ENCODE data around the gene PRDX2. TPM values are rescaled to one million over a fixed set of nuclear protein-coding genes. Genes with fewer than 3 reads are reported as not detected.

Gene PRDX2
- total and polyA plus RNA-seq, 8 donors: 75.8 to 172 (median 103) TPM

GRCh38 chr19:12750851-12751250 is 50.7 kb downstream of the PRDX2 start:
- WGBS, 2 donors: 43 to 53% methylated on average over 9 of the region's 9 CpGs
- no peaks in the 10 kb centered on the region for H3K9me3 ChIP-seq
- H3K36me3 ChIP-seq: peaks cover 0 to 17% (median 2%) of the 10 kb centered on the region in 3 donors
- H3K4me3 ChIP-seq: no peak overlapping the region
- FAIRE-seq (no peak), DNase-seq (no peak), ATAC-seq (no peak)
- intact Hi-C loops (cut with DNase I): loop anchor here in 1 of 3 donors (10.0 kb wide), 1 partner anchor 94 kb away; no protein-coding TSS in a partner anchor
- TF ChIP-seq, protein P1, sequence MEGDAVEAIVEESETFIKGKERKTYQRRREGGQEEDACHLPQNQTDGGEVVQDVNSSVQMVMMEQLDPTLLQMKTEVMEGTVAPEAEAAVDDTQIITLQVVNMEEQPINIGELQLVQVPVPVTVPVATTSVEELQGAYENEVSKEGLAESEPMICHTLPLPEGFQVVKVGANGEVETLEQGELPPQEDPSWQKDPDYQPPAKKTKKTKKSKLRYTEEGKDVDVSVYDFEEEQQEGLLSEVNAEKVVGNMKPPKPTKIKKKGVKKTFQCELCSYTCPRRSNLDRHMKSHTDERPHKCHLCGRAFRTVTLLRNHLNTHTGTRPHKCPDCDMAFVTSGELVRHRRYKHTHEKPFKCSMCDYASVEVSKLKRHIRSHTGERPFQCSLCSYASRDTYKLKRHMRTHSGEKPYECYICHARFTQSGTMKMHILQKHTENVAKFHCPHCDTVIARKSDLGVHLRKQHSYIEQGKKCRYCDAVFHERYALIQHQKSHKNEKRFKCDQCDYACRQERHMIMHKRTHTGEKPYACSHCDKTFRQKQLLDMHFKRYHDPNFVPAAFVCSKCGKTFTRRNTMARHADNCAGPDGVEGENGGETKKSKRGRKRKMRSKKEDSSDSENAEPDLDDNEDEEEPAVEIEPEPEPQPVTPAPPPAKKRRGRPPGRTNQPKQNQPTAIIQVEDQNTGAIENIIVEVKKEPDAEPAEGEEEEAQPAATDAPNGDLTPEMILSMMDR (IDR thresholded peaks at IDR 0.05): no peak
- H3K27me3 ChIP-seq: no peaks in the 10 kb centered on the region
- no peaks in the 10 kb centered on the region for H3K4me1 ChIP-seq
- H3K27ac ChIP-seq: no peak overlapping the region

GRCh38 chr19:12749938-12750521 is 51.6 kb downstream of the PRDX2 start:
- FAIRE-seq (no peak), ATAC-seq (no peak), DNase-seq (no peak)
- Histone ChIP-seq H3K27me3 (no peaks in the 10 kb centered on the region), H3K36me3 (peaks cover 2 to 17% (median 3%) of the 10 kb centered on the region in 3 donors), H3K4me1 (no peaks in the 10 kb centered on the region), H3K27ac (no peak overlapping the region), H3K4me3 (no peak overlapping the region), H3K9me3 (no peaks in the 10 kb centered on the region)
- 28 to 30% methylated on average over 23 to 24 of the region's 24 CpGs for WGBS, 2 donors
- TF ChIP-seq, protein P1 (IDR thresholded peaks at IDR 0.05): no peak
- intact Hi-C loops (cut with DNase I): loop anchor here in 1 of 3 donors (10.0 kb wide), 1 partner anchor 95 kb away; no protein-coding TSS in a partner anchor

- no peak for DNase-seq
- peak in 1 of 4 donors; percentile 20 for ATAC-seq
- intact Hi-C loops (cut with DNase I): no loop called here
- WGBS, 2 donors: 60 to 72% methylated on average over 6 of the region's 6 CpGs
- Histone ChIP-seq H3K27ac (no peak overlapping the region), H3K9me3 (no peaks in the 10 kb centered on the region), H3K4me3 (no peak overlapping the region), H3K36me3 (peaks cover 2 to 17% (median 3%) of the 10 kb centered on the region in 3 donors), H3K27me3 (no peaks in the 10 kb centered on the region), H3K4me1 (no peaks in the 10 kb centered on the region)
- no peak for FAIRE-seq
- TF ChIP-seq, protein P1 (IDR thresholded peaks at IDR 0.05): no peak
Measured at GRCh38 chr19:12748489-12748888, 53.1 kb downstream of the PRDX2 start.

Small RNA genes within 50 kb of the gene (microRNA-seq; reads per million reads assigned to microRNA genes)
- gene MIR5684: 0 reads per million in 2 donors

Other genes with a start within 250 kb of the PRDX2 start
- gene ZNF490, start 191.0 kb downstream of the PRDX2 start, total RNA-seq: 1 to 10 TPM; 3.3 to 7.0 (median 4.1) TPM
- under 1 TPM; 0.38 to 0.65 TPM for gene ZNF490, start 191.0 kb downstream of the PRDX2 start, polyA plus RNA-seq
- 10 to 100 TPM in 5 of 6 donors, 1 to 10 TPM in 1; 10.0 to 16.7 (median 12.3) TPM for gene ZNF791, start 190.9 kb downstream of the PRDX2 start, total RNA-seq
- gene ZNF791, start 190.9 kb downstream of the PRDX2 start, polyA plus RNA-seq: 1 to 10 TPM; 6.1 to 6.3 TPM
- 10 to 100 TPM; 33.2 to 92.8 (median 59.2) TPM for gene MAN2B1, start 135.1 kb downstream of the PRDX2 start, total RNA-seq
- gene MAN2B1, start 135.1 kb downstream of the PRDX2 start, polyA plus RNA-seq: 10 to 100 TPM; 30.2 to 48.2 TPM
- 1 to 10 TPM; 3.5 to 8.8 (median 5.7) TPM for gene WDR83, start 135.0 kb downstream of the PRDX2 start, total RNA-seq
- gene WDR83, start 135.0 kb downstream of the PRDX2 start, polyA plus RNA-seq: 10 to 100 TPM; 25.6 to 28.1 TPM
- 10 to 100 TPM; 36.0 to 53.2 (median 47.7) TPM for gene DHPS, start 119.9 kb downstream of the PRDX2 start, total RNA-seq
- 10 to 100 TPM; 78.8 to 85.7 TPM for gene DHPS, start 119.9 kb downstream of the PRDX2 start, polyA plus RNA-seq
- gene GNG14, start 113.8 kb downstream of the PRDX2 start, total RNA-seq: not detected
- gene GNG14, start 113.8 kb downstream of the PRDX2 start, polyA plus RNA-seq: not detected
- gene FBXW9, start 105.2 kb downstream of the PRDX2 start, total RNA-seq: 1 to 10 TPM; 3.1 to 5.0 (median 4.2) TPM
- gene FBXW9, start 105.2 kb downstream of the PRDX2 start, polyA plus RNA-seq: 1 to 10 TPM; 5.6 to 8.5 TPM
- 10 to 100 TPM; 15.7 to 29.5 (median 20.8) TPM for gene TNPO2, start 77.9 kb downstream of the PRDX2 start, total RNA-seq
- 10 to 100 TPM; 29.0 to 37.2 TPM for gene TNPO2, start 77.9 kb downstream of the PRDX2 start, polyA plus RNA-seq
- gene TRIR, start 67.1 kb downstream of the PRDX2 start, total RNA-seq: 10 to 100 TPM; 49.2 to 86.5 (median 63.0) TPM
- 100 to 1,000 TPM; 163 to 191 TPM for gene TRIR, start 67.1 kb downstream of the PRDX2 start, polyA plus RNA-seq
- gene GET3, start 64.3 kb downstream of the PRDX2 start, total RNA-seq: 10 to 100 TPM; 16.6 to 34.5 (median 27.9) TPM
- gene GET3, start 64.3 kb downstream of the PRDX2 start, polyA plus RNA-seq: 10 to 100 TPM; 34.8 to 48.2 TPM
- gene BEST2, start 50.0 kb downstream of the PRDX2 start, total RNA-seq: not detected
- not detected for gene BEST2, start 50.0 kb downstream of the PRDX2 start, polyA plus RNA-seq
- 10 to 100 TPM; 37.7 to 60.9 (median 49.0) TPM for gene HOOK2, start 26.2 kb downstream of the PRDX2 start, total RNA-seq
- 100 to 1,000 TPM; 268 to 300 TPM for gene HOOK2, start 26.2 kb downstream of the PRDX2 start, polyA plus RNA-seq
- 100 to 1,000 TPM in 2 of 6 donors, 10 to 100 TPM in 4; 41.6 to 109 (median 70.7) TPM for gene JUNB, start 10.3 kb downstream of the PRDX2 start, total RNA-seq
- gene JUNB, start 10.3 kb downstream of the PRDX2 start, polyA plus RNA-seq: 100 to 1,000 TPM; 172 to 206 TPM
- gene THSD8, start 269 bp upstream of the PRDX2 start, total RNA-seq: 1 to 10 TPM in 5 of 6 donors, under 1 TPM in 1; 0.90 to 3.9 (median 2.1) TPM
- gene THSD8, start 269 bp upstream of the PRDX2 start, polyA plus RNA-seq: 1 to 10 TPM; 1.3 to 2.0 TPM
- 1 to 10 TPM; 1.7 to 6.0 (median 3.0) TPM for gene RNASEH2A, start 4.8 kb upstream of the PRDX2 start, total RNA-seq
- 1 to 10 TPM; 3.9 to 5.5 TPM for gene RNASEH2A, start 4.8 kb upstream of the PRDX2 start, polyA plus RNA-seq
- gene RTBDN, start 32.8 kb upstream of the PRDX2 start, total RNA-seq: under 1 TPM in 4 of 6 donors, not detected in 2; 0.19 to 0.86 (median 0.37) TPM
- gene RTBDN, start 32.8 kb upstream of the PRDX2 start, polyA plus RNA-seq: 1 to 10 TPM; 1.2 to 4.6 TPM
- gene MAST1, start 36.7 kb upstream of the PRDX2 start, total RNA-seq: 1 to 10 TPM in 1 of 6 donors, under 1 TPM in 5; 0.23 to 1.1 (median 0.84) TPM
- gene MAST1, start 36.7 kb upstream of the PRDX2 start, polyA plus RNA-seq: 1 to 10 TPM; 5.8 to 7.3 TPM
- gene DNASE2, start 79.6 kb upstream of the PRDX2 start, total RNA-seq: 10 to 100 TPM; 16.2 to 35.9 (median 20.5) TPM
- 10 to 100 TPM in 1 of 2 donors, 1 to 10 TPM in 1; 9.4 to 21.0 TPM for gene DNASE2, start 79.6 kb upstream of the PRDX2 start, polyA plus RNA-seq
- gene KLF1, start 85.4 kb upstream of the PRDX2 start, total RNA-seq: under 1 TPM in 2 of 6 donors, not detected in 4; 0.12 to 0.22 TPM
- gene KLF1, start 85.4 kb upstream of the PRDX2 start, polyA plus RNA-seq: not detected
- gene GCDH, start 89.4 kb upstream of the PRDX2 start, total RNA-seq: 10 to 100 TPM in 3 of 6 donors, 1 to 10 TPM in 3; 6.3 to 17.2 (median 11.7) TPM
- 10 to 100 TPM; 19.2 to 27.1 TPM for gene GCDH, start 89.4 kb upstream of the PRDX2 start, polyA plus RNA-seq
- gene SYCE2, start 117.5 kb upstream of the PRDX2 start, total RNA-seq: not detected
- gene SYCE2, start 117.5 kb upstream of the PRDX2 start, polyA plus RNA-seq: under 1 TPM in 1 of 2 donors, not detected in 1; 0.19 TPM
- 10 to 100 TPM; 19.4 to 46.0 (median 29.0) TPM for gene FARSA, start 131.9 kb upstream of the PRDX2 start, total RNA-seq
- 10 to 100 TPM; 30.4 to 31.0 TPM for gene FARSA, start 131.9 kb upstream of the PRDX2 start, polyA plus RNA-seq
- gene CALR, start 136.8 kb upstream of the PRDX2 start, total RNA-seq: 100 to 1,000 TPM; 279 to 681 (median 373) TPM
- gene CALR, start 136.8 kb upstream of the PRDX2 start, polyA plus RNA-seq: 100 to 1,000 TPM; 132 to 263 TPM
- gene RAD23A, start 144.1 kb upstream of the PRDX2 start, total RNA-seq: 10 to 100 TPM; 35.0 to 60.2 (median 45.9) TPM
- 10 to 100 TPM; 91.5 to 99.1 TPM for gene RAD23A, start 144.1 kb upstream of the PRDX2 start, polyA plus RNA-seq
- gene GADD45GIP1, start 155.4 kb upstream of the PRDX2 start, total RNA-seq: 10 to 100 TPM in 3 of 6 donors, 1 to 10 TPM in 3; 6.0 to 10.7 (median 9.8) TPM
- gene GADD45GIP1, start 155.4 kb upstream of the PRDX2 start, polyA plus RNA-seq: 10 to 100 TPM; 25.3 to 37.4 TPM
- gene DAND5, start 167.8 kb upstream of the PRDX2 start, total RNA-seq: under 1 TPM in 3 of 6 donors, not detected in 3; 0.12 to 0.23 (median 0.12) TPM
- gene DAND5, start 167.8 kb upstream of the PRDX2 start, polyA plus RNA-seq: under 1 TPM in 1 of 2 donors, not detected in 1; 0.16 TPM
- 10 to 100 TPM; 30.9 to 45.1 (median 36.0) TPM for gene NFIX, start 193.7 kb upstream of the PRDX2 start, total RNA-seq
- 10 to 100 TPM in 1 of 2 donors, 1 to 10 TPM in 1; 8.3 to 16.6 TPM for gene NFIX, start 193.7 kb upstream of the PRDX2 start, polyA plus RNA-seq